Measurements from ENCODE around the gene TUFM.
A peak's percentile ranks its signal among the peaks of the same experiment; 100 is the strongest.
"Not testable (repeated sequence)": the region's sequence is repeated elsewhere in the genome, so short reads cannot be mapped to it uniquely, and the experiment has no call there.

Gene TUFM

DNA sequence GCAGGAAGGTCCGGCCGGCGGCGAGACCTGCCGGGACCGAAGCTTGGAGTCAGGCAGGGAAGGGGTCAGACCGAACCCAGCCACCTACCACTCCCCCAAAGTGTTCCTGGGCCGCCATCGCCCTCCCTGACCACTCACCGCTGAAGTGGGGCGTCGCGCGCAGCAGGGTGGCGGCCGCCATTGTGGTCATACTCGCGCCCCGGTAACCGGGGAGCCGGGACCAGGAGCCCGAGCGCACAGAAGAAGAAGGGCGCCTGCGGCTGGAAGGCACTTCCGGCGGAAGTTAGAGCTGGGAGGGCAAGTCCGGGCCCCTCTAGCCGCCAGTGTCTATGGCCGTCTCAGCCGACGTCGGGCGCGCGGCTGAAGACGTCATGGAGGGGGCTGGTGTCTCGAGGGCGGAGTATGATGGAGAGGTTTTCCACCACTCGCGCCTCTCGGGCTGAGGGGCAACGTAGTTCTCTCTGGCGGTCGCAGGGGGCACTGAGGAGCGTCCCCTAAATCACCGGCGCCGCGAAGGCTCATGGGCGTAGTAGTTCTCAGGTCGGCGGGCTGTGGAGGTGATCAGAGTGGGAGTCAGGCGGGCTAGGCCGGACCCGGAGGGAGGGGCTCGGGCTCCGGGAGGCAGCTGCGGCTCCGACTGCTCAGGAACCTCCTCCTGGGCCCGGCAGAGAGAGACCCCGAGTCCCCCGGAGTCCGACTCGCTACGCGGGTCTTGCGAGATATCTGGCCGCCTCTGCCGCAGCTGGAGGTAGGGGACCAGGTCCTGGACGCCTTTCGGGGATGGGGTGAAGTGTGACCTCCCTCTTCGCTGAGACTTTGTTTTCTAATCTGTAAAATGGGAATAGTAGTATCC, at the start of gene TUFM:
TSS of gene TUFM (minus strand) at position 269 of the 853 bp plus-strand sequence. CDS start at position 190, 79 bp downstream.
- DNase-seq (ENCODE audit: low read depth in 2 of 2) = peak; percentile 96 to 97

DNA sequence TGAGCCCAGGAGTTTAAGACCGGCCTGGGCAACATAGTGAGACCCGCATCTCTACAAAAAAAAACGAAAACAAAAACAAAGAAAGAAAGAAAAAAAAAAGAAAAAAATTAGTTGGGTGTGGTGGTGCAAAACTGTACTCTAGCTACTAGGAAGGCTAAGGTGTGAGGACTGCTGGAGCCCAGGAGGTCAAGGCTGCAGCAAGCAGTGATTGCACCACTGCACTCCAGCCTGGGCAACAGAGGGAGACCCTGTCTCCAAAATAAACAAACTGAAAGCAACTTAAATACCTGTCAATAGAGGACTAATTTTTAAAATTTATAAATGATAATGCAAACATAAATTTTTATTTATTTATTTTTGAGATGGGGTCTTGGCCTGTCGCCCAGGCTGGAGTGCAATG, 49.5 kb upstream of the TUFM start:
- no peak for DNase-seq (ENCODE audit: low read depth in 2 of 2)

DNA sequence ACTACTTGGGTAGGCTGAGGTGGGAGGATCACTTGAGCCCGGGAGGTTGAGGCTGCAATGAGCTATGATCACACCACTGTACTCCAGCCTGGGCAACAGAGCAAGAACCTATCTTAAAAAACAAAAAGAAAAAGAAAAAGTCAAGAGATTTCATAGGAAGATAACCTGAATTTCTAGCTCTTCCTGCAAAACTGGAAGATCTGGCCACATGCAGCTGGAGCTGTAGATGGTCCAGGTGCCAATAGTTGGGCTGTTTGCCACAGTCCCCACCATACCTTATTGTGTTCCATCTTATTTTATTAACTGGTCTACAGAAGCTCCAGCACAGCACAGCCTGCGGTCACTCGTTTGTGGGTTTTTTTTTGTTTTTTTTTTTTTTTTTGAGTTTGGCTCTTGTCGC, 47.1 kb upstream of the TUFM start:
- DNase-seq (ENCODE audit: low read depth in 2 of 2) = no peak

DNA sequence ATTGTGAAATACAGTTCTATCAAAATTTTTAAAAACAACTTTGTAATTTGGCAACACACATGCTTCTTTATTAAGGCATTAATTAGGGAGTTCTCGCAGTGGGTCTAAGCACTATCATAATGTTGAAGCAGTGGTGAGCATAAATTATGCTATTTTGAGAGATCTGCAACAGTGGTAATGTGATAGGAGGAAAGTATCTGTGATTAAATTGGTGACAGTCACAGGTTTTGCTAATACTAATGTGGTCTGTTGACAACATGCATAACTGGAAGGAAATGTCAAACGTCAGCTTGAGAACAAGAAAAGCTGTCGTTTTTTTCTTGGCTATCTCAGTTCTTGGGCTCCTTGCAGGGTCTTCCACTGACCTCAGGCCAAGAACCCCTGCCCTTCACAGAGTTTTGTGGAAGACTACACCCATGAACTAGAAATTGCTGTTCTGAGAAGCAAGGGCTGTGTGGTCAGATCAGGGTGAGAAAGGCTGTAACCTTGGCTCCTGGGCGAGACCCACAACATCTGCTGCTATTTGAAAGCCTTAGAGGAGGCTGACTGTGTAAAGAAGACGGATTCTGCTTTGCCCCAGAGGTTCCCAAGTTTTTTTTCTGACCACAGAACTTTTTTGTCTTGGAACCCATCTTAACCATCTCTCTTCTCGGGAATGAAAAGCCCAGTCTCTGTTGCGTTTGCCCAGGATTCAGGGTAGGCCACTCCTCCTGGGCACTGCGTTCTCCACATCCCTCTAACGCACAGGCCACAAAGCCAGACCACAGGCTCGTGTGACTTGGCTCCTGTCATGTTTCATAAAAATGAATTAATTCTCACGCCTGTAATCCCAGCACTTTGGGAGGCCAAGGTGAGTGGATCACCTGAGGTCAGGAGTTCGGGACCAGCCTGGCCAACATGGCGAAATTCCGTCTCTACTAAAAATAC, 46.1 kb upstream of the TUFM start:
- no peak for DNase-seq (ENCODE audit: low read depth in 2 of 2)

GRCh38 chr16:28890355-28890754, 44.2 kb upstream of the TUFM start:
- DNase-seq (ENCODE audit: low read depth in 2 of 2) = not testable (repeated sequence)

GRCh38 chr16:28886945-28887344, 40.8 kb upstream of the TUFM start:
- DNase-seq (ENCODE audit: low read depth in 2 of 2) = no peak

DNA sequence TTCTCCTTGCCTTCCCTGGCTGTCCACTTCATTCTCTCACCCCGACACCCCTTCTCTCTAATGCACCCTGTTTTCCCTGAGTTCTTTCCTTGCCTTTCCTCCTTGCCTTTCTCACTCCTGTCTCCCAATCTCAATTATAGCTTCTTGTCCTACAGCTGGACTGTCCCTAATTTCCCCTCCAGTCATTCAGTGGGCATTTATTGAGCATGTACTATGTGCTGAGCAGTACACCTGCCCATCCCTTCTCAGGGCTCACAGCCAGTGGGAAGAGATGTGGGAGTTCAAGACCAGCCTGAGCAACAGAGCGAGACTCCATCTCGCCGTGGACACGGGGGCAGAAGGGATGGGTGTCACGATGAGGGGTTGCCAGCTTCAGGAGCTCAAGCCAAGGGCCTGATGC, 37.9 kb upstream of the TUFM start:
- no peak for DNase-seq (ENCODE audit: low read depth in 2 of 2)

- no peak for DNase-seq (ENCODE audit: low read depth in 2 of 2)
Measured at GRCh38 chr16:28883221-28883996, 37.3 kb upstream of the TUFM start.

DNA sequence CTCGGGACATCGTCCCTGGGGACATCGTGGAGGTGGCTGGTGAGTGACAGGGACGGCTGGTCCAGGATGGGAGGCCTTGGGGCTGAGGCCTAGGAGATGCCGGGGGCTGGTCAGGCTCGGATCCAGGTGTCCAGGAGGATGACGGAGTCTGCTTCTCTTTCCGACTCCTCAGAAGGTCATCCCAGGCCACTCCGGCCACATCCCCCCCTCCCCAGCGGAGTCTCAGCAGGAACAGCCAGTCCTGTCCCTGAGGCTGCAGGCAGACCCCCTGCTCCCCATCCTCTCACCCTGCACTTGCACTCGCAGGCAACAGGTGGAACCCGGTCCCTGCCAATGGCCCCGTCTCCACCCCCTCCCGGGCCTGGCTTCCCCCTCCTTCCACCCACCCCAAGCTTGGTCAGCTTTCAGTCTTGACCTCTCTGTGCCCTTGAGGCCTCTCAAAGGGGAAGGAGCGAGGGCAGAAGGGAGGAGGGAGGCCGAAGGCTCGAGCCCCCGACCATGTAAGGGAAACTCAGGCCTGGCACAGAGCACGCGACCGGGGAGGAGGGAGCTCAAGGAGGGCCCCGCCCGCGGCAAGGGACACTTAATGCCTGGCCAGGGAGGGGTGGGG, 36.5 kb upstream of the TUFM start:
- DNase-seq (ENCODE audit: low read depth in 2 of 2) = no peak

- DNase-seq (ENCODE audit: low read depth in 2 of 2) = not testable (repeated sequence)
Measured at GRCh38 chr16:28881565-28881964, 35.4 kb upstream of the TUFM start.

DNA sequence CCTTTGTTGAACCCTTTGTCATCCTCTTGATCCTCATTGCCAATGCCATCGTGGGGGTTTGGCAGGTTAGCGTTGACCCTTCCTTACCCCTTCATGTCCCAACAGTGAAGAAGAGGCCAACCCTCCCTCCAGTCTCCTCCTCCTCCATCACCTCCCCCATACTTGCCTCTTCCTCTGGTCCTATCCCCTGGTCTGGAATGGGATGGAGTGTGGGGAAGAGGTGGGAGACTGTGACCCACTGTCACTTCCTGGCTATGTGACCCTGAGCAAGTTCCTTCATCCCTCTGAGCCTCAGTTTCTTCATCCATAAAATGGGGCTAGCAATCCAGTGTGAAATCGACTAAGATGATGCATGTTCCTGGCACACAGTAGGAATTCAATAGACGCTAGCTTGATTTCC, 34.8 kb upstream of the TUFM start:
- no peak for DNase-seq (ENCODE audit: low read depth in 2 of 2)

DNA sequence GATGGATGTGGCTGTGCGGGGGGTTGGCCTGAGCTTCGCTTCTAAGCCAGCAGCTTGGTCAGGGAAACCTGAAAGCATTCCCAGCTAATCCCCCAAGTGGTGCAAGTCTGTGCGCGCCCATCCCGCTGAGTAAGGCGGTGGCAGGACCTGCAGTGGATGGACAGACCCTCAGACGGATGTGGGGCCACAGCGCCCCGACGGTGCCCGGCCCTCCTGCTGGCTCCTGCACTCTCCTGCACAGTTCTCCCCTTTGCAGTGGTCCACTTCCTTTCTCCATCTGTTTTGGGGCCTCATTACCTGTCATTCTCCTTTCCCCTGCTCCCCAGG, 34.4 kb upstream of the TUFM start:
- no peak for DNase-seq (ENCODE audit: low read depth in 2 of 2)

DNA sequence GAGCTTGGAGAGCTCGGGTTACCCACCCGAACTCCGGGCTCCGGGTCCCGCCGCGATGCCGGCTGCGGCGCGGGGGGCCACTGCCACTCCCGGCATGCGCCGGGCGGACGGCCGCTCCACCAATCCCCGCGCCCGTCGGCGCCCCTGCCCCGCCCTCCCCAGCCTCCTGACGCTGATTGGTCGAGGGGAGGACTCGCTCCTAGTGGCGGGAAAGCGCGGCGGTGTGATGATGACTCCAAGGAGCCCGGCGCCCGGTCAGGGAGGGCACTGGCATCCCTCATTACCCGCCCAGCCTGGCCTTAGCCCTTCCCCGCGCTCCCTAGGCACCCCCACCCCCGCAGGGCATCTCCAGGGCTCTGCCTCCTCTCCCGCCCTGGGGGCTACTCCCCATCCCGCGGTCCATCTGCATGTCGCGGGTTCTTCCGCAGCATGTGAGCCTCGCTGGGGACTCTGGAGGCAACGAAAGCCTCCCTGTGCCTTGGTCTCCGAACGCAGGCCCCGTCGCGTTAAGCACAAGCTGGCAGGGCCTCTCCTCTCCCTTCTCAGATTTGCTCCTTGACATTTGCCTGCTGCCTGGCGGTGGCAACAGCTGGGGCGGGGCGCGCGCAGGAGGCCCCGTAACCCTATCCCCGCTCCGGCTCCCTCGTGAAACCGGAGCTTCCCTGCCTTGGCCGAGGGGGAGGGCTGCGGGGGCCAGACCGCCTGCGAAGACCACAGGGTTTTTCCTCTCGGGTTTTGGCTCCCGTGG, 33.9 kb upstream of the TUFM start:
- DNase-seq (ENCODE audit: low read depth in 2 of 2) = peak; percentile 89 to 93

DNA sequence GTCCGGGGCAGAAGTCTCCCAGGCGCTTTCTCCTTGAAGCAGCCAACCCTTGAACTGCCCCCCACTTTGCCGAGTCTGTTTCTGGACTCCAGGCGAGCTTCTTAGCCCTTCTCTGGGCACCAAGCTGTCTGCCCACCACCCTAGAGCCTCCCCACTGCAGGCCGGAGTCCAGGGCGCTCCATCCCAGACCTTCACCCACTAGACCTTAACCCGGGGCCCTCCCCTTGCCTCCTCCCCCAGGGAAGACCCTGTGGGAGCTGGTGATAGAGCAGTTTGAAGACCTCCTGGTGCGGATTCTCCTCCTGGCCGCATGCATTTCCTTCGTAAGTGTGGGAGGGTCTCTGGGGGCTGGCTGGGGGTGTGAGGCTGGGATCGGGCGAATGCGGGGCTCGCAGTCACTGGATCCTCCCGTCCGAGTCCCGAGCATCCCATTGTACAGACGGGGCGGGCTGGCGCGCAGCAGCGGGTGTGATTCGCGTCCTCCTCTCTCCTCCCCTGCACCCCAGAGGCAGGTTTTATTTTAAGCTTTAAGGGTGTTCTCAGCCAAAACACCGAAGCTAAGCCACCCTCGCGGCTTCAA, 33.2 kb upstream of the TUFM start:
- no peak for DNase-seq (ENCODE audit: low read depth in 2 of 2)

GRCh38 chr16:28878083-28878926, 32.2 kb upstream of the TUFM start, which contains the start of gene ATP2A1:
ATP2A1 (plus strand) TSS chr16:28878488; CDS start chr16:28878672, 184 bp downstream.
- no peak for DNase-seq (ENCODE audit: low read depth in 2 of 2)

- no peak for DNase-seq (ENCODE audit: low read depth in 2 of 2)
Measured at GRCh38 chr16:28877655-28878000, 31.5 kb upstream of the TUFM start.

GRCh38 chr16:28876973-28877654, 31.0 kb upstream of the TUFM start:
- no peak for DNase-seq (ENCODE audit: low read depth in 2 of 2)

DNA sequence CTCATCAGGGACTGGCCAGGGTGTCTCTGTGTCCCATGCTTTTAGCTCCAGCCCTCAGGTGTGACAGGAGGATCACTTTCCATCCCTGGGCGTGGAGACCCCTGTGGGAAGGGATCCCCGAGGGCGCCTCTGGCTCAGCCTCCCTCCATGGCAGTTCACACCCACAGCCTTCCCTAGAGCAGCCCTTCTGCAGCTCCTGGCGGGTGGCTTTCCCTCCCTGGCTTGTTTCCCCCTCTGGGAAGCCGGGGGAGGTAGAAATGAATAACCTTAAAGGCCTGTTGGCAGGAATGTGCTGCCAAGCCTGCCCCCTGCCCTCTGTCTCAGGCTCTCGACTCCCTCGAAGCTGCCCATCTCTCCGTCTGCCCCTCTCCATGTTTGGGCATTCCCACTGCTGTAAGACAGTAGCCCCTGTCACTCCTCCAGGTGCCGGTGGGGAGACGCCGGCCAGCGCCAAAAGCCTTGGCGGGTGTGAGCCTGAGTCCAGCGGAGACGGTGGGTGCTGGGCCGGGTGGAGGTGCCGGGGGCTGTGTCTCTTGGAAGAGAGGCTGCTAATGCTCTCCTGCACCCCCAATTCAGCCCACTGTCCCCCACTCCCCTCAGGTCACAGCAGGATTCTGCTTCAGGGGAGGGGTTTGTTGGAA, 30.0 kb upstream of the TUFM start:
- no peak for DNase-seq (ENCODE audit: low read depth in 2 of 2)

Measured in stimulated activated CD4-positive, alpha-beta T cell treated with anti-CD3 and anti-CD28 coated beads, Interleukin-4, amount 100 ng/mL, for 48 hours (primary cell).